HCT116 (cell line): Measurements from ENCODE around the gene CXorf65.

Experiments used
- CTCF ChIP-seq, 3 experiments: fragments of 200-600 bp in 1 of 3; sonication (generic) in 1 of 3; IDR thresholded peaks in 2 of 3; conservative IDR thresholded peaks in 1 of 3; 2 replicates each; pipeline ENCODE4 v1.5.1; 2012 to 2017; ENCODE audit warnings: low read depth in 2 of 3, low read length in 2 of 3, antibody characterized with exemption in 1 of 3, borderline replicate concordance in 1 of 3, control low read depth in 1 of 3, mild to moderate bottlenecking in 1 of 3, mixed read lengths in 1 of 3, mixed run types in 1 of 3, moderate library complexity in 1 of 3; ENCODE audit not compliant: insufficient read depth in 1 of 3
- EZH2phosphoT487 ChIP-seq: fragments of 200-600 bp; IDR thresholded peaks from 2 replicates; pipeline ENCODE4 v1.6.1; 2018; ENCODE audit warnings: antibody characterized with exemption, borderline replicate concordance
- POLR2AphosphoS5 ChIP-seq: IDR thresholded peaks from 2 replicates; pipeline ENCODE4 v1.6.1; 2011; ENCODE audit warnings: mild to moderate bottlenecking, low read depth, low read length, moderate library complexity

GRCh38 chrX:71057848-71058530, 48.6 kb downstream of the CXorf65 start:
- TF ChIP-seq CTCF (IDR thresholded peaks at IDR 0.05 in 2 of 3, conservative IDR thresholded peaks at IDR 0.05 in 1 of 3; ENCODE audit: borderline replicate concordance in 1 of 3, insufficient read depth in 1 of 3, low read depth in 2 of 3, low read length in 2 of 3) (no peak), POLR2AphosphoS5 (no peak), EZH2phosphoT487 (no peak)
